DMS153 treated with DMSO at 0.1 percent for 48 hours (cell line): Measurements from ENCODE around the gene GDI1.

Experiments used
- DNase-seq: peaks from one replicate; lab custom pipeline; 2025; ENCODE audit not compliant: unreplicated experiment; lab: John Stamatoyannopoulos, UW

The GDI1 gene

GRCh38 chrX:154408659-154409221 is 28.2 kb upstream of the GDI1 start:
- no peak for DNase-seq

GRCh38 chrX:154409222-154409871 is 27.6 kb upstream of the GDI1 start, which contains the start of gene DNASE1L1:
TSS of gene DNASE1L1 (minus strand) at chrX:154409254. CDS start at chrX:154405568, 3,686 bp downstream.
- no peak for DNase-seq

- peak; percentile 18 for DNase-seq
Measured at GRCh38 chrX:154411981-154412340, 25.0 kb upstream of the GDI1 start.

- DNase-seq = no peak
Measured at GRCh38 chrX:154412468-154412867, 24.5 kb upstream of the GDI1 start.

- no peak for DNase-seq
Measured at GRCh38 chrX:154413142-154413541, 23.8 kb upstream of the GDI1 start.

GRCh38 chrX:154417157-154417556 is 19.8 kb upstream of the GDI1 start:
- no peak for DNase-seq

GRCh38 chrX:154419189-154419588 is 17.8 kb upstream of the GDI1 start:
- DNase-seq = no peak

- DNase-seq = peak; percentile 25
Measured at GRCh38 chrX:154419688-154420401, 17.1 kb upstream of the GDI1 start.

GRCh38 chrX:154420402-154420756 is 16.6 kb upstream of the GDI1 start:
- no peak for DNase-seq

- DNase-seq = no peak
Measured at GRCh38 chrX:154426916-154427770, 9.8 kb upstream of the GDI1 start.

GRCh38 chrX:154428176-154429171 is 8.5 kb upstream of the GDI1 start, which contains the start of gene ATP6AP1:
TSS of gene ATP6AP1 (plus strand) at chrX:154428677. CDS start at chrX:154428693, 16 bp downstream.
- peak; percentile 93 for DNase-seq

- no peak for DNase-seq
Measured at GRCh38 chrX:154429711-154430110, 7.2 kb upstream of the GDI1 start.

- no peak for DNase-seq
Measured at GRCh38 chrX:154430479-154430878, 6.5 kb upstream of the GDI1 start.

GRCh38 chrX:154430916-154431315 is 6.0 kb upstream of the GDI1 start:
- DNase-seq = no peak

- no peak for DNase-seq
Measured at GRCh38 chrX:154431341-154431740, 5.6 kb upstream of the GDI1 start.

- DNase-seq = no peak
Measured at GRCh38 chrX:154432210-154432609, 4.7 kb upstream of the GDI1 start.

GRCh38 chrX:154433605-154434004 is 3.3 kb upstream of the GDI1 start:
- DNase-seq = no peak

- no peak for DNase-seq
Measured at GRCh38 chrX:154434394-154435168, 2.4 kb upstream of the GDI1 start.

- DNase-seq = no peak
Measured at GRCh38 chrX:154435171-154435733, 1.7 kb upstream of the GDI1 start.
